OCI-LY7 (cell line): ENCODE measurements around the gene ROPN1L.

ENCODE experiments used
- CTCF ChIP-seq: fragments of 200-600 bp; sonication (generic); conservative IDR thresholded peaks from 2 replicates; pipeline ENCODE4 v1.5.1; 2014; ENCODE audit warnings: mild to moderate bottlenecking, antibody characterized with exemption, low read length, moderate library complexity, mixed read lengths
- EZH2phosphoT487 ChIP-seq: fragments of 200-600 bp; sonication (generic); IDR thresholded peaks from 2 replicates; pipeline ENCODE4 v1.6.1; 2018; ENCODE audit warnings: low read depth, borderline replicate concordance, mild to moderate bottlenecking, mixed run types, antibody characterized with exemption, low read length, moderate library complexity, mixed read lengths

- TF ChIP-seq CTCF = no peak
- no peak for TF ChIP-seq EZH2phosphoT487
Observed at GRCh38 chr5:10448754-10449360, 7.2 kb downstream of the ROPN1L start.
